ENCODE data around the gene BTBD6.

GRCh38 chr14:105240811-105241576, 7.3 kb upstream of the BTBD6 start:
- no peak for TF ChIP-seq EZH2 (IDR thresholded peaks at IDR 0.05; ENCODE audit: low read length, missing control alignments)
- no peak for TF ChIP-seq CTCF (conservative IDR thresholded peaks at IDR 0.05 in 1 of 2, IDR thresholded peaks at IDR 0.05 in 1 of 2; ENCODE audit: low read depth in 1 of 2, low read length in 2 of 2)
